Astrocyte of the cerebellum (primary cell): ENCODE results near the gene PKP3.
"Not testable (repeated sequence)": the region's sequence is repeated elsewhere in the genome, so short reads cannot be mapped to it uniquely, and the experiment has no call there.

ENCODE experiments used
- DNase-seq: peaks from one replicate; pipeline ENCODE4 v3.0.0-alpha.2; 2011; ENCODE audit warnings: low read depth
- H3K4me3 ChIP-seq: 2 replicates; pipeline ENCODE4 v1.5.1; 2011; ENCODE audit warnings: mild to moderate bottlenecking, low read depth, low read length, moderate library complexity
- in situ Hi-C: cut with HindIII; loops from 2 replicates; pipeline ENCODE4 v1.10.0; 2017; ENCODE audit warnings: low sequenced_read_pairs
- TF ChIP-seq, protein P1 (sequence below): IDR thresholded peaks from 2 replicates; pipeline ENCODE4 v1.5.1; 2012; ENCODE audit warnings: low read length, low read depth, moderate library complexity, mild to moderate bottlenecking; ENCODE audit errors: missing control alignments

Gene PKP3

DNA sequence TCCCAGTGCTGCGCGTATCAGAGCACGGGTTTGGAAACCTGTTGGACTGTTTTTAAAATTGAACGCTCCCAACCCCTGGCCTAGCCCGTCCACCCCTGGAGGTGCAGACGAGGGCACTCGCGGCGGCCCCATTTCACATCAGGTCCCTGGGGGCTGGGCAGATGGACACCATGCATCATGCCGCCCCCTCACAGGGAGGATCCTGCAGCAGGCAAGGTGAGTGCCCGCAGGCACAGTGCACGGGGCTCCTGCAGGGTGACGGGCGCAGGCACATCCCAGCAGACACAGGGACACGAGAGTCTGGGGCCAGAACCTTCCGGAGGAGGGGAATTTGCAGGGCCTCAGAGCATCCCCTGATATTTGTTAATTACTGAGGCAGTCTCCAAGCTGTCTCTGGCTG lies 40.5 kb downstream of the PKP3 start:
- H3K4me3 ChIP-seq, result no peak overlapping the region
- TF ChIP-seq, protein P1, sequence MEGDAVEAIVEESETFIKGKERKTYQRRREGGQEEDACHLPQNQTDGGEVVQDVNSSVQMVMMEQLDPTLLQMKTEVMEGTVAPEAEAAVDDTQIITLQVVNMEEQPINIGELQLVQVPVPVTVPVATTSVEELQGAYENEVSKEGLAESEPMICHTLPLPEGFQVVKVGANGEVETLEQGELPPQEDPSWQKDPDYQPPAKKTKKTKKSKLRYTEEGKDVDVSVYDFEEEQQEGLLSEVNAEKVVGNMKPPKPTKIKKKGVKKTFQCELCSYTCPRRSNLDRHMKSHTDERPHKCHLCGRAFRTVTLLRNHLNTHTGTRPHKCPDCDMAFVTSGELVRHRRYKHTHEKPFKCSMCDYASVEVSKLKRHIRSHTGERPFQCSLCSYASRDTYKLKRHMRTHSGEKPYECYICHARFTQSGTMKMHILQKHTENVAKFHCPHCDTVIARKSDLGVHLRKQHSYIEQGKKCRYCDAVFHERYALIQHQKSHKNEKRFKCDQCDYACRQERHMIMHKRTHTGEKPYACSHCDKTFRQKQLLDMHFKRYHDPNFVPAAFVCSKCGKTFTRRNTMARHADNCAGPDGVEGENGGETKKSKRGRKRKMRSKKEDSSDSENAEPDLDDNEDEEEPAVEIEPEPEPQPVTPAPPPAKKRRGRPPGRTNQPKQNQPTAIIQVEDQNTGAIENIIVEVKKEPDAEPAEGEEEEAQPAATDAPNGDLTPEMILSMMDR, result no peak
- DNase-seq, result no peak
- in situ Hi-C loops, result no loop called here

DNA sequence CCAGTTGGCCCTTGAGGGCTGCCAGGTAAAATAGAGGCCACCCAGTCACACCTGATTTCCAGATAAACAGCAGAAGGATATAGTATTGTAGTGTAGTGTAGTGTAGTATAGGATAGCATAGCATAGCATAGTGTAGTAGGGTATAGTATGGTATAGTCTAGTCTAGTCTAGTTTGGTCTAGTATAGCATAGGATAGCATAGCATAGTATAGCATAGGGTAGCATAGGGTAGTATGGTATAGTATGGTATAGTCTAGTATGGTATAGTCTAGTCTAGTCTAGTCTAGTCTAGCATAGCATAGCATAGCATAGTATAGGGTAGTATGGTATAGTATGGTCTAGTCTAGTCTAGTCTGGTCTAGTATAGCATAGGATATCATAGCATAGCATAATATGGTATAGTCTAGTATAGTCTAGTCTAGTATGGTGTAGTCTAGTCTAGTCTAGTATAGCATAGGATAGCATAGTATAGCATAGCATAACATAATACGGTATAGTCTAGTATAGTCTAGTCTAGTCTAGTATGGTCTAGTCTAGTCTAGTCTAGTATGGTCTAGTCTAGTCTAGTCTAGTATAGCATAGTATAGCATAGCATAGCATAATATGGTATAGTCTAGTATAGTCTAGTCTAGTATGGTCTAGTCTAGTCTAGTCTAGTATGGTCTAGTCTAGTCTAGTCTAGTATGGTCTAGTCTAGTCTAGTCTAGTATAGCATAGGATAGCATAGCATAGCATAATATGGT lies 41.2 kb downstream of the PKP3 start:
- in situ Hi-C loops, H3K4me3 ChIP-seq, DNase-seq: not testable (repeated sequence)

DNA sequence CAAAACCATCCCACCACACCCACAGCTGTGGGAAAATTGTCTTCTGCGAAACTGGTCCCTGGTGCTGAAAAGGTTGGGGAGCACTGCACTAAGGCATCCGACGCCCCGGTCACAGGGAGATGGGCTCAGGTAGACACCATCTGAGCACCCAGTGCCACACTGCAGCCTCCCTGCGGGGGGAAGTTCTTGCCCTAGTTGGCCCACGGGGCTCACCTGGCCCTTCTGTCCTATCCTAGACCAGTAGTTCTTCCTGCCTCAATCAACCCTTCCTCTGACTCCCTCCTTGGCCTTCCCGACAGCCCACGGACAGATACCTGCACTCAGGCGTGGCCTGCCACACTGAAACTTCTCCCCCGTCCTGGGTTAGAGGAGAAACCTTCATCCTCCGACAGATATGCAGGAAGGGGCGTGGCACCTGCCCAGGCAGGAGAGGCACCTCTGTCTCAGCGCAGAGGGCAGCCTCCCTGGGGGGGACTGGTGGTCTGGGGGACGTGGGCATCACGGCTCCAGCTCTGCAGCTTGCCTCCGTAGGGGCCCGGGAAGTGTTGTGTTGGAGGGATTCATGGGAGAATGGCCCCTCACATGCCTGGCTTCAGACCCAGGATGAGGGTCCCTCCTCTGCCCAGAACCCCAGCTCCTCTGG lies 43.3 kb downstream of the PKP3 start:
- no peak for DNase-seq
- TF ChIP-seq, protein P1, result no peak
- in situ Hi-C loops, result no loop called here
- H3K4me3 ChIP-seq, result no peak overlapping the region

DNA sequence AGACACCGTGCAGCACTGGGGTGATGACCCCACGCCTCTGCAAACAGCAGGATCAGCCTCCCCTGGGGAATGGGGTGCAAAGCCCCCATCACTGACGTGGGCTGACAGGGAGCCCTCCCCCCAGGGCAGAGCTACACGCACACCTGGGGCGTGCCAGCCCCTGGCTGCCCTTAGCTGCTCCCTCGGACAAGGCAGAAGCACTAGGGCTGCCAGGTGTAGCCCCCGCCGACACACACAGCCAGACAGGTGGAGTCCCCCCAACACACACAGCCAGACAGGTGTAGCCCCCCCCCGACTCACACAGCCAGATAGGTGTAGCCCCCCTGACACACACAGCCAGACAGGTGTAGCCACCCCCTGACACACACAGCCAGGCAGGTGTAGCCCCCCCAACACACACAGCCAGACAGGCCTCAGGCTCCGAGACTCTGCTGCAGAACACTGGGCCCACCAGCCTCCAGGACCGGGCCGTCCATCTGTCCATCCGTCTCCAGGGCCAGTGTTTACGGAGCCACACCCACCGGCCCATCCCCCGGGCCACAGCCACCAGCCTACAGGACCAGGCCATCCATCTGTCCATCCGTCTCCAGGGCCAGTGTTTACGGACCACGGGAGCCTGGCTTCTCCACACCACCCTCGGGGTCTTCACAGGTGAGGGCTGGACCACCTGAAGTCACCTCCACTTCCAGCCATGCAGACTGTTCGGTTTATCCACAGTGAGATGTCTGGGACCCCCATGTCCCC lies 44.3 kb downstream of the PKP3 start:
- H3K4me3 ChIP-seq, result no peak overlapping the region
- DNase-seq, result no peak
- TF ChIP-seq, protein P1, result no peak
- in situ Hi-C loops, result no loop called here

DNA sequence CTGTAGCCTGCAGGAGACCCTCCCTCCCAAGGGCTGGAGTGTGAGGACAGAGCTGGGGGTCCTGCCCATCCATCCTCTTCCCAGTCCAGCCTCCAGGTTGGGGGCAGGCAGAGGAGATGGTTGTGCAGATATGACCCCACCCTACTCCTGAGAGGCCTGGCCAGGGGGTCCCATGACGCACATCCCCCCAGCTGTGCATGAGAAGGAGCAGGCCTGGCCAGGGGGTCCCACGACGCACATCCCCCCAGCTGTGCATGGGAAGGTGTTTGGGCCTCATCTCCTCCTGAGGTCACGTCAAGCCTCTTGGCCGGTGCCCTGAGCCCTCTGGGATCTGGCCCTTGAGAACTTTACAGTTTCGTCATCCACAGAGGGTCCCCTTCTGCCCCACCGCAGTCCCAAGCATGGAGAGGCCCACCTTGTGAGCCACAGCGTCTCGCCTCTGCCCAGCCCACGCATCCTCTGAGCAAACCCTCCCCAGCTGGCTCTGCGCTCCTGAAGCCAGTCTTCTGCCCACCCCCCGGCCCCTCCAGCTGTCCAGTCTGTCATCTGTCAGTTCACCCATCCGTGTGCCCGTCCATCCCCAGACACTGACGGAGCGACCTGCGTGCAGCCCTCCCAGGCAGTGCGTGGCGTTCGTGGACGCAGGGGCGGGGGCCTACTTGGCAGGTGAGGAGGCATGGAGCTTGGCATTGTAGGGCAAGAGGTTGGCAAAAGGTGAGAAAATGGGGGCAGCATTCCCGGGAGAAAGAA lies 45.5 kb downstream of the PKP3 start:
- H3K4me3 ChIP-seq, result no peak overlapping the region
- TF ChIP-seq, protein P1, result no peak
- DNase-seq, result no peak
- in situ Hi-C loops, result no loop called here

DNA sequence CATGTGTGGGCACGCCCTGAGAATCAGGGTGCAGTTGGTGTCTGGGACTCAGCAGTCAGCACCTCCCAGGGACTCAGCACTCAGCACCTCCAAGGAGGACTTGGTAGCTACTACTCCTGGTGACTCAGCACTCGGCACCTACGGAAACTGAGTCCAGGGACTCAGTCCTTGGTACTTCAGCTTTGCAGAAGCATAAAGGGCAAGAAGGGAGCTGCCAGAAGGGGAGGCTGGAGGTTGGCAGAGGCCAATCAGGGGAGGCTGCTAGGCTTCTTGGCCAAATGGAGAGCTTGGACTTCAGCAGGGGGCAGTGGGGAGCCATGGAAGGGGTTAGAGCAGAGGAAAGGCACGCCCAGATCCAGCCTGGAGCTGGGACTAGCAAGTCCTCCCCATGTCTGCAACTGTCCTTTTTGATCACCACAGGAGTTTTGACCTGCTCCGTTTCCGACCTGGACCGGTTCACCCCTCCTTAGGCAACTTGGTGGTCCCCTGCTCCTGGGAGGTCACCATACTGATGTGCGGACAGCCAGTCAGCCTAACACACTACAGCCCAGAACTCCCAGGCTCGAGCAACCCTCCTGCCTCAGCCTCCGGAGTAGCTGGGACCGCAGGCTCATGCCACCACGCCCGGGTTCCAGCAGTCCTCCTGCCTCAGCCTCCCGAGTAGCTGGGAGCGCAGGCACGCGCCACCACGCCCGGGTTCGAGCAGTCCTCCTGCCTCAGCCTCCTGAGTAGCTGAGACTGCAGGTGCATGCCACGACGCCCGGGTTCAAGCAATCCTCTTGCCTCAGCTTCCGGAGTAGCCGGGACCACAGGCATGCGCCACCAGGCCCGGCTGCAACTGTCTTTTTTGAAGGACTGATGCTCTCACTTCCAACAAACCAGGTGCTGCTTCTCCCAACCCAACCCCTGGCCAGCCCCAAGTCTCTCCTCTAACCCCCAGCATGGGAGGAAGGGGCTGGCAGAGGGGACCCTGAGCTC lies 46.3 kb downstream of the PKP3 start:
- H3K4me3 ChIP-seq, result no peak overlapping the region
- DNase-seq, result no peak
- TF ChIP-seq, protein P1, result no peak
- in situ Hi-C loops, result no loop called here
